Caco-2 (cell line): ENCODE data around the gene MBOAT7. TPM values are rescaled to one million over a fixed set of nuclear protein-coding genes. Genes with fewer than 3 reads are reported as not detected.
A peak's percentile ranks its signal among the peaks of the same experiment; 100 is the strongest.
"Not testable (repeated sequence)": the region's sequence is repeated elsewhere in the genome, so short reads cannot be mapped to it uniquely, and the experiment has no call there.

ENCODE experiments used
- BruUV-seq: library from RNA; stranded (reverse); fragments of 400-500 nt; replicated peaks from 2 replicates; lab custom pipeline; 2021; lab: Mats Ljungman, UMichigan
- CTCF ChIA-PET: fragments of 300-600 bp; sonication (Branson Sonifier 250); formaldehyde crosslinking; loops from one replicate; lab custom pipeline; 2022; ENCODE audit warnings: antibody characterized with exemption; lab: Charles Lee
- POLR2A ChIA-PET: fragments of 300-600 bp; sonication (Branson Sonifier 250); formaldehyde crosslinking; loops from one replicate; lab custom pipeline; 2022; ENCODE audit warnings: antibody characterized with exemption; lab: Charles Lee
- DNase-seq, 2 experiments: peaks; one replicate each; pipeline versions ENCODE4 v3.0.0 to v3.0.0-alpha.2; 2020 to 2022
- H3K27me3 ChIP-seq: replicated peaks from 2 replicates; pipeline ENCODE4 v1.6.0; 2011; ENCODE audit warnings: low read length; ENCODE audit not compliant: control insufficient read depth, insufficient read depth
- H3K36me3 ChIP-seq: 2 replicates; pipeline ENCODE4 v1.5.1; 2011; ENCODE audit warnings: low read length; ENCODE audit not compliant: control insufficient read depth, insufficient read depth
- H3K4me1 ChIP-seq: fragments of 250-450 bp; sonication (Bioruptor Pico); 2 replicates; pipeline ENCODE4 v1.5.1; 2020; ENCODE audit warnings: mild to moderate bottlenecking
- H3K4me3 ChIP-seq: 2 replicates; pipeline ENCODE4 v1.5.1; 2011; ENCODE audit warnings: low read depth, mild to moderate bottlenecking, control low read depth, low read length
- H3K9me3 ChIP-seq: fragments of 250-450 bp; sonication (Bioruptor Pico); 2 replicates; pipeline ENCODE4 v1.5.1; 2020; ENCODE audit warnings: mild to moderate bottlenecking, moderate library complexity
- H3K27ac Mint-ChIP-seq: one replicate; pipeline ENCODE4 v1.8.0; 2022; ENCODE audit warnings: mixed read lengths; ENCODE audit not compliant: unreplicated experiment
- H3K27me3 Mint-ChIP-seq: one replicate; pipeline ENCODE4 v1.8.0; 2022; ENCODE audit warnings: mixed read lengths; ENCODE audit not compliant: insufficient read depth, unreplicated experiment
- H3K36me3 Mint-ChIP-seq: one replicate; pipeline ENCODE4 v1.8.0; 2022; ENCODE audit warnings: mild to moderate bottlenecking, mixed read lengths; ENCODE audit not compliant: insufficient read depth, unreplicated experiment
- H3K4me1 Mint-ChIP-seq: one replicate; pipeline ENCODE4 v1.8.0; 2022; ENCODE audit warnings: low read depth, mixed read lengths; ENCODE audit not compliant: unreplicated experiment
- H3K4me3 Mint-ChIP-seq: one replicate; pipeline ENCODE4 v1.8.0; 2022; ENCODE audit warnings: mild to moderate bottlenecking, moderate library complexity, mixed read lengths; ENCODE audit not compliant: unreplicated experiment
- H3K9me3 Mint-ChIP-seq: one replicate; pipeline ENCODE4 v1.8.0; 2022; ENCODE audit warnings: mixed read lengths; ENCODE audit not compliant: unreplicated experiment
- CTCF ChIP-seq, 2 experiments: fragments of 200-600 bp in 1 of 2; IDR thresholded peaks; 1 replicate in 1 of 2; 2 replicates in 1 of 2; pipeline versions ENCODE4 v1.5.1 to v1.8.0; 2011 to 2022; ENCODE audit warnings: antibody characterized with exemption in 1 of 2, control low read depth in 1 of 2, inconsistent platforms in 1 of 2, low read depth in 1 of 2, low read length in 1 of 2, mild to moderate bottlenecking in 1 of 2, moderate library complexity in 1 of 2; ENCODE audit not compliant: insufficient read depth in 1 of 2, severe bottlenecking in 1 of 2, unreplicated experiment in 1 of 2
- intact Hi-C: fragments of 100-400 bp; cut with micrococcal nuclease; formaldehyde crosslinking; loops from one replicate; pipeline ENCODE4 v1.10.0; 2022; ENCODE audit not compliant: unreplicated experiment
- total RNA-seq: library from RNA; stranded (reverse); gene quantifications from 2 replicates; pipeline ENCODE4 v1.2.3, GENCODE V29; 2022

Gene MBOAT7
- total RNA-seq, 1 experiment from 2014 or later, result 137 TPM

DNA sequence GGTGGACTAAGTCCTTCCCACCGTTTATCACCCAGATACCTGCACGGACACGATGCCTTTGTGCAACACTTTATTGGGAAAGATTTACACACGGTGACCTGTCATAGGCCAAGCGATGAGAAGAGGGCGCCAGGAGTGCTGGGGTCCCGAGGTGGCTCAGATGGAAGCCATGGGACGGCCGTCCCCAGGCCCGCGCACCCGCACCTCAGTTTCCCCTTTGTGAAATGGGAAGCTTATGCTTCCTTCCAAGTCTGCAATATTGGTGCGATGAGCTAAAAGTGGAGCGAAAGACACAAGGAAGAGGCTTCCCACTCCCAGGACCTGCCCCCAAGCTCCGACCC, 16.1 kb downstream of the MBOAT7 start:
- Histone ChIP-seq H3K4me1 (peaks cover 10% of the 10 kb centered on the region), H3K4me3 (peak overlapping the region; percentile 23; the same call in 1 of the 2 replicates), H3K9me3 (no peaks in the 10 kb centered on the region), H3K36me3 (peaks cover 2% of the 10 kb centered on the region; the same call in 1 of the 2 replicates), H3K27me3 (no peaks in the 10 kb centered on the region)
- H3K4me1 Mint-ChIP-seq, result peaks cover 21% of the 10 kb centered on the region
- intact Hi-C loops, result loop anchor here (1.0 to 2.0 kb wide), 5 partner anchors 11 to 58 kb away; partner anchors contain the start of gene CNOT3
- BruUV-seq, result TSS peak; percentile 41
- no peak for TF ChIP-seq CTCF (IDR thresholded peaks at IDR 0.05; ENCODE audit: insufficient read depth in 1 of 2, low read depth in 1 of 2, low read length in 1 of 2, severe bottlenecking in 1 of 2, unreplicated experiment in 1 of 2)
- H3K36me3 Mint-ChIP-seq, result peaks cover 64% of the 10 kb centered on the region
- no peaks in the 10 kb centered on the region for H3K27me3 Mint-ChIP-seq
- ChIA-PET CTCF (interaction anchor here (0.6 to 2.6 kb wide), 11 partner anchors 8 to 93 kb away, joined by 3 to 56 read pairs (median 6); partner anchors contain the start of genes CNOT3, LENG1, MBOAT7 and TSEN34), POLR2A (interaction anchor here (0.6 to 3.1 kb wide), 7 partner anchors 14 to 36 kb away, joined by 3 to 40 read pairs (median 6); partner anchors contain the start of genes CNOT3, LENG1, MBOAT7 and RPS9)
- peak overlapping the region; percentile 99 for H3K27ac Mint-ChIP-seq
- peak overlapping the region; percentile 86 for H3K4me3 Mint-ChIP-seq
- no peak for DNase-seq
- no peaks in the 10 kb centered on the region for H3K9me3 Mint-ChIP-seq

GRCh38 chr19:54172471-54173358, 16.7 kb downstream of the MBOAT7 start, which contains the start of gene TMC4:
TSS of gene TMC4 (minus strand) at chr19:54173160. CDS start at chr19:54173117, 43 bp downstream.
- POLR2A ChIA-PET, result interaction anchor here (0.5 to 3.1 kb wide), 9 partner anchors 13 to 38 kb away, joined by 3 to 40 read pairs (median 5); partner anchors contain the start of genes CNOT3, LENG1, MBOAT7 and RPS9
- H3K27me3 Mint-ChIP-seq, result no peaks in the 10 kb centered on the region
- H3K4me3 ChIP-seq, result peak within 1 kb of the TSS; percentile 46

DNA sequence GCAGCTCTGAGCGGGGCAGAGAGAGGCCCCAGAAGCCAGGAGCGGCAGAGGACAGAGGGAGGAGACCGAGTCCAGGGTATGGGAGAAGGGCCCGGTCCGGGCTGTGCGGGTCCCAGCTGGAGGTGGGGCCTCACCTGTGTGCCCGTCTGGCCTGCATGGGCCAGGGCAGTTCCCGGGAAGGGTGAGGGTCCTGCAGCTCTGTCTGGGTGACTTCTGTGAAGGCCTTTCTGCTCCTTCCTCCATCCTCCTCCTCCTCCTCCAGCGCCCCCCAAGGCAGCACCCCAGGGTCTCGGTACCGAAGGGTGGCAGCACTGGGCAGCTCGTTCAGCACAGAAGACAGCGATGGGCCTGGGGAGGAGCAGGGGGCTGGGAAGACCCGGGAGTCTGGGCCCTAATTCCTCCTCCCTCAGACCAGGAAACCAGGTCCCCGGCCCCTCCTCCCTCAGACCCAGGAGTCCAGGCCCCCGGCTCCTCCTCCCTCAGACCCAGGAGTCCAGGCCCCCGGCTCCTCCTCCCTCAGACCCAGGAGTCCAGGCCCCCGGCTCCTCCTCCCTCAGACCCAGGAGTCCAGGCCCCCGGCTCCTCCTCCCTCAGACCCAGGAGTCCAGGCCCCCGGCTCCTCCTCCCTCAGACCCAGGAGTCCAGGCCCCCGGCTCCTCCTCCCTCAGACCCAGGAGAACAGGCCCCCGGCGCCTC, 17.5 kb downstream of the MBOAT7 start:
- not testable (repeated sequence) for DNase-seq, BruUV-seq, H3K27me3 ChIP-seq, H3K36me3 ChIP-seq, H3K9me3 ChIP-seq, H3K27me3 Mint-ChIP-seq, H3K9me3 Mint-ChIP-seq, H3K4me1 ChIP-seq
- Mint-ChIP-seq H3K4me1 (peaks cover 21% of the 10 kb centered on the region), H3K27ac (peak overlapping the region; percentile 99), H3K36me3 (peaks cover 63% of the 10 kb centered on the region), H3K4me3 (peak overlapping the region; percentile 86)
- POLR2A ChIA-PET, result interaction anchor here (0.8 to 3.1 kb wide), 3 partner anchors 16 to 36 kb away, joined by 3 to 40 read pairs (median 3); partner anchors contain the start of genes MBOAT7 and TSEN34
- intact Hi-C loops, result loop anchor here (2.0 kb wide), 1 partner anchor 37 kb away; no protein-coding TSS in a partner anchor
- CTCF ChIA-PET, result interaction anchor here (0.6 to 2.6 kb wide), 4 partner anchors 13 to 94 kb away, joined by 3 to 56 read pairs (median 11); partner anchors contain the start of genes CNOT3, LENG1 and MBOAT7
- peak overlapping the region; percentile 17 for H3K4me3 ChIP-seq

More at GRCh38 chr19:54172471-54173358, 16.7 kb downstream of the MBOAT7 start, which contains the start of gene TMC4:
- Histone ChIP-seq H3K27me3 (no peaks in the 10 kb centered on the region), H3K4me1 (peaks cover 10% of the 10 kb centered on the region), H3K36me3 (peaks cover 2% of the 10 kb centered on the region; the same call in 1 of the 2 replicates), H3K9me3 (no peaks in the 10 kb centered on the region)
- Mint-ChIP-seq H3K4me1 (peaks cover 21% of the 10 kb centered on the region), H3K9me3 (no peaks in the 10 kb centered on the region), H3K36me3 (peaks cover 63% of the 10 kb centered on the region), H3K27ac (peak within 1 kb of the TSS; percentile 99), H3K4me3 (peak within 1 kb of the TSS; percentile 86)
- intact Hi-C loops, result loop anchor here (1.0 to 2.0 kb wide), 5 partner anchors 10 to 59 kb away; partner anchors contain the start of gene CNOT3
- no TSS peak for BruUV-seq
- CTCF ChIA-PET, result interaction anchor here (0.6 to 2.6 kb wide), 12 partner anchors 8 to 93 kb away, joined by 3 to 56 read pairs (median 6); partner anchors contain the start of genes CNOT3, LENG1, MBOAT7 and TSEN34
- peak; percentile 95 to 96 for DNase-seq
- peak; percentile 87 to 95 for TF ChIP-seq CTCF (IDR thresholded peaks at IDR 0.05; ENCODE audit: insufficient read depth in 1 of 2, low read depth in 1 of 2, low read length in 1 of 2, severe bottlenecking in 1 of 2, unreplicated experiment in 1 of 2)
